ENCODE data around the gene ATXN2.
"Not testable (repeated sequence)": the region's sequence is repeated elsewhere in the genome, so short reads cannot be mapped to it uniquely, and the experiment has no call there.

Gene ATXN2

GRCh38 chr12:111574797-111575443, 24.2 kb downstream of the ATXN2 start:
- no peak for DNase-seq (ENCODE audit: low read depth, low spot score)

DNA sequence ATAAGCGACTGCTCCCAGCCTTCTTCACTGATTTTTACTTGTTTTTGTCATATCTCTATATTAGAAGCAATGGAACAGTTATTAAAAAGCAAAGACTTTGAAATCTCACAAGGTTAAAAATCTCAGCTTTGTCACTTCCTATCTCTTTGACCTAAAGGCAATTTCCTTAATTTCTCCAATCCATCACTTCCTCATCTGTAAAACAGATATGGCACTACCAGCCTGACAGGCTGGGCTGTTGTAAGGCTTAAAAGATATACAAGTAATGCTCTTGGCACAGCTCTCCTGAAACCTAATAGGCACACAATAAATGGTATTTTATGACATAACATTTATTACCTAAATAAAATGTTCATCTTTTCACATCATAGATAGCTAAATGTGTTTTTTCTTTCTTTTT, 25.6 kb downstream of the ATXN2 start:
- DNase-seq (ENCODE audit: low read depth, low spot score): no peak

GRCh38 chr12:111570084-111570961, 28.8 kb downstream of the ATXN2 start:
- DNase-seq (ENCODE audit: low read depth, low spot score): no peak

DNA sequence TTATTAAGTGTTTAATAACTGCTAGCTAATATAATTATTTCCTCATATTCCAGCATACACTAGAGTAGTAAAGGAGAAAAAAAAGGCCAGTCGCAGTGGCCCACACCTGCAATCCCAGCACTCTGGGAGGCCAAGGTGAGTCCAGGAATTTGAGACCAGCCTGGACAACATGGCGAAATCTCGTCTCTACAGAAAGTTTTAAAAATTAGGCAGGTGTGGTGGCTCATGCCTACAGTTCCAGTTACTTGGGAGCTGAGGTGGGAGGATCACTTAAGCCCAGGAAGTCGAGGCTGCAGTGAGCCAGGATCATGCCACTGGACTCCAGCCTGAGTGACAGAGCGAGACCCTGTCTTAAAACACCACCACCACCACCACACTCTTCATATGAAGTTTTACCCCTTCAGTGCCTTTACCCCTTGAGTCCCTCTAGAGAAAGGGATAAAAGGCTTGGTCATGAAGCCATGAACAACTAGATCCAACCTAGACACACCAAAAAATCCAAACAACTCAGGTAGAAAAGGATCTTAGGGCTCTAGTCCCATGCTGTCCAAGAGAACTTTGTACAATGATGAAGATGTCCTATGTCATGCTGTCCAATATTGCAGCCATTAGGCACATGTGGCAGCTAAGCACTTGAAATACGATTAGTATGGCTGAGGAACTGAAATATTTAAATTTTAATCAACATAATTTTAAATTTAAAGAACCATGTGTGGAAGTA, 29.6 kb downstream of the ATXN2 start:
- DNase-seq (ENCODE audit: low read depth, low spot score): no peak

GRCh38 chr12:111560844-111561243, 38.3 kb downstream of the ATXN2 start:
- not testable (repeated sequence) for DNase-seq (ENCODE audit: low read depth, low spot score)

GRCh38 chr12:111558107-111558376, 41.1 kb downstream of the ATXN2 start:
- no peak for DNase-seq (ENCODE audit: low read depth, low spot score)

DNA sequence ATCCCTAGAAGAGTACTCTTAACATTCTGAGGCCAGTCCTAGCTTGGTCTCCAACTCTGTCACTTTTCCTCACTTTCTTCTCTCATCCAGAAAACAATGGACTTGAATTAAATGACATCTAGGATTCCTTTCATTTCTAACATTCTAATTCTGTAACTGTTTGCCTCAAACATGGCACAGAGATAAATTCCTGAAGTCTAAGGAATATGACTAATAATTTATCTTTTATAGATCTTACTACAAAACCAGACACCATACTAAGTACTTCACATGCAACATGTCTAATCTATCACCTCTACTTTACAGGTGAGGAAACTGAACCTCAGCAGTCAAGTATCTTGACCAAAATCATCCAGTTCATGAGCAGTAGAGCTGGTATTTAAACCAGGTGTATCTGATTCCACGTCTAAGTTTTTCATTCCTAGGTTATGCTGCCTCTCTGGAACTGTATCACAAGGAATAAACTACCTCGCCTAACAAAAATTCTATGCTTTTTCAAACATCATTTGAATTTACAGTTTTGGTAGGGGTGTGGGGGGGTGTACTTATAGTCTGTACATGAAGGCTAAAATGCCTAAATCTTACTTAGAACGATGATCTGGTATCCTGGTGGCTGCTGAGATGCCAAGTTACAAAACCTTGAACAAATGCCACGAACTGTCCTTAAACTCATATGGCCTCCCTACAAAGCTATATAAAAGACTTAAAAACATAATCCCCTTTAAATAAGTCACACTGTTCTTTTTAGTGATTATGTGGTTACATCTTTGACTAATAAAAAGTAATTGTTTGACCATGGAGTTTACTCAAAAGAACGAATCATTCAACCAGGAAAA, 41.6 kb downstream of the ATXN2 start:
- no peak for DNase-seq (ENCODE audit: low read depth, low spot score)

- no peak for DNase-seq (ENCODE audit: low read depth, low spot score)
Observed at GRCh38 chr12:111556676-111557075, 42.4 kb downstream of the ATXN2 start.

DNA sequence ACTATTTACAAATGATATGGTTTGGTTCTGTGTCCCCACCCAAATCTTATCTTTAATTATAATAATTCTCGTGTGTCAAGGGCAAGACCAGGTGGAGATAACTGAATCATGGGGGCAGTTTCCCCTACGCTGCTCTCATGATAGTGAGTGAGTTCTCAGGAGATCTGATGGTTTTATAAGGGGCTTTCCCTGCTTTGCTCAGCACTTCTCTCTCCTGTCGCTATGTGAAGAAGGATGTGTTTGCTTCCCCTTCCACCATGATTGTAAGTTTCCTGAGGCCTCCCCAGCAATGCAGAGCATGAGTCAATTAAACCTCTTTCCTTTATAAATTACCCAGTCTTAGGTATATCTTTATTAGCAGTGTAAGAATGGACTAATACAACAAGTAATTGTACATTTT, 43.8 kb downstream of the ATXN2 start:
- DNase-seq (ENCODE audit: low read depth, low spot score): not testable (repeated sequence)

GRCh38 chr12:111546758-111547383, 52.2 kb downstream of the ATXN2 start:
- DNase-seq (ENCODE audit: low read depth, low spot score): no peak

- no peak for DNase-seq (ENCODE audit: low read depth, low spot score)
Observed at GRCh38 chr12:111546171-111546570, 52.9 kb downstream of the ATXN2 start.

- no peak for DNase-seq (ENCODE audit: low read depth, low spot score)
Observed at GRCh38 chr12:111544032-111544431, 55.1 kb downstream of the ATXN2 start.

DNA sequence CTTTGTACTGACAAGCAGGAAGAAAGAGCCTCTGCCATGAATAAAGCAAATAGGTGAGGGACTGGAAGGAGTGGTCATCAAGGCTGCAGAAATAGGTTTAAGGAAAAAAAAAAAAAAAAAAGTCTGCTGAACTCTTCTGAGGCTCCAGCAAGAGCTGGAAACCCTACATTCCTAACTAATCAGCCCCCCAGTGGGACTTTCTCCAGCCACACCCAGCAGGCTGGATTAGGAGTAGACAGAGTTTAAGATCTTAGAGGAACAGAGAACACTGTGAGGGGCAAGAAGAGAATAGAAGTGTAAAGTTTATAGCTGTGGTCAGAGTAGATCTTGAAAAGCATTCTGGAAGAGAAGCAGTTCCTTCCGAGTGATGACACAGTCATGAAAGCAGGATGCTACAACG, 66.4 kb downstream of the ATXN2 start:
- DNase-seq (ENCODE audit: low read depth, low spot score): peak; percentile 31

DNA sequence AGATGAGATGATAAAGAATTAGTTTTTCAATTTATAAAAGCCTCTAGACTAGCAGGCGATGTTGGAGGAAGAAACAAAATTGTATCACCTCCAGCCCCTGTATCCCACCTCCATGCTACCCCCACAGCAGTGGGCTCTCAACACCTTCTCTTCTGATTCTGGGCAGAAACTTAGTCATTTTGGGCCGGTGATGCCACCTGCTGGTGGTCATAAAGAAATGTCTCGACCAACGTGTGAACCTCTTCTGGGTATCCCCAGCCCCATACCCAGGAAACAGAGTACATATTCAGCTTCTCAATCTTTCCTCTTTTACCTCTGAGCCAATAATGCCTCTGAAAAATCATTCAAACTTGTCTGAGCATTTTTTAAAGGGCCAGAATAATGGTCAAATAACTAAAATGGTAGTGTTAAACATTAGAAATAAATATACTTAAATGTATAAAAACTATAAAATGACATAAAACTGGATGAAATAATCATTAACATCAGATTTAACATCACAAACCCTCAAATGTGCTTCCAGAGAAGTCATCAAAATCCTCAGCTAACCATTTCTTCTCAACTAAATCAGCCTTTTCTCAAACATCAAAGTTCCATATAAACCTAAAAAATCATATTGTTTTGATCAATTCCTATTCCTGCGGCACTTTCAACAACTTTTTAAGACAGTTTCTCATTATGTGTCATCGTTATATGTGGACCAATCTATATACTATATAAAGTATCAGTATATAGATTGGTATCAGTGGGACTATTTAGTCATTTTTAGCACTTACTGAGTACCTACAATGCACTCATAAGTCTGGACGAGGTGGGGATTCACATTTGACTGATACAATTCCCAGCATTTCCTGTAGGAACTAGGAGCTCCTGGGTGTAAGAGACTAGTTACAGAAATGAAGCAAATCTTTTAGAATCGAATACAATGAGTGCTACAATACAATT, 69.4 kb downstream of the ATXN2 start:
- peak; percentile 53 for DNase-seq (ENCODE audit: low read depth, low spot score)

GRCh38 chr12:111523587-111524167, 75.4 kb downstream of the ATXN2 start:
- no peak for DNase-seq (ENCODE audit: low read depth, low spot score)

- no peak for DNase-seq (ENCODE audit: low read depth, low spot score)
Observed at GRCh38 chr12:111521801-111522200, 77.3 kb downstream of the ATXN2 start.

GRCh38 chr12:111519937-111520336, 79.2 kb downstream of the ATXN2 start:
- DNase-seq (ENCODE audit: low read depth, low spot score): no peak

- DNase-seq (ENCODE audit: low read depth, low spot score): no peak
Observed at GRCh38 chr12:111519083-111519482, 80.0 kb downstream of the ATXN2 start.

GRCh38 chr12:111507719-111508118, 91.4 kb downstream of the ATXN2 start:
- not testable (repeated sequence) for DNase-seq (ENCODE audit: low read depth, low spot score)

DNA sequence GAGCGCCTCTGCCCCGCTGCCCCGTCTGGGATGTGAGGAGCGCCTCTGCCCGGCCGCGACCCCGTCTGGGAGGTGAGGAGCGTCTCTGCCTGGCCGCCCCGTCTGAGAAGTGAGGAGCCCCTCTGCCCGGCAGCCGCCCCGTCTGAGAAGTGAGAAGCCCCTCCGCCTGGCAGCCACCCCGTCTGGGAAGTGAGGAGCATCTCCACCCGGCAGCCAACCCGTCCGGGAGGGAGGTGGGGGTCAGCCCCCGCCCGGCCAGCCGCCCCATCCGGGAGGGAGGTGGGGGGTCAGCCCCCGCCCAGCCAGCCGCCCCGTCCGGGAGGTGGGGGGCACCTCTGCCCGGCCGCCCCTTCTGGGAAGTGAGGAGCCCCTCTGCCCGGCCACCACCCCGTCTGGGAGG, 91.9 kb downstream of the ATXN2 start:
- not testable (repeated sequence) for DNase-seq (ENCODE audit: low read depth, low spot score)
